ENCODE data around the gene TTC34.

The TTC34 gene

DNA sequence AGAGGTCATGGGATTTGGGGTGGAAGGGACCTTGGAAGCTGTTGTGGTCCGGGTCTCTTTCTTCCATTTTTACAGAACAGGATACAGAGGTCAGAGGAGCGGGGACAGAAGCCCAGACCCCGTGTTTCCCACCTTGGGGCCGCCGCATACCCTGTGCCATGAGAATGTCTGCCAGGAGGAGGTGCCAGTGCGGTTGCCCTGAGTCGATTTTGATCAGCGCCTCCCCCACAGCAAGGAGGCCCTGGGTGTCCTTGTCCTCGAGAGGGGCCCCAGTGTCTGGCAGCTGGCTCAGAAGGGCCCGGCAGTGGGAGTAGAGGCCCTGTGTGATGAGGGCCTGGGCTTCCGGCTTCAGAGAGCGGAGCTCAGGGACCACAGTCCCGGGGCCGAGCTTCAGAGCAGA lies 156.3 kb downstream of the TTC34 start:
- TF ChIP-seq, protein P1, sequence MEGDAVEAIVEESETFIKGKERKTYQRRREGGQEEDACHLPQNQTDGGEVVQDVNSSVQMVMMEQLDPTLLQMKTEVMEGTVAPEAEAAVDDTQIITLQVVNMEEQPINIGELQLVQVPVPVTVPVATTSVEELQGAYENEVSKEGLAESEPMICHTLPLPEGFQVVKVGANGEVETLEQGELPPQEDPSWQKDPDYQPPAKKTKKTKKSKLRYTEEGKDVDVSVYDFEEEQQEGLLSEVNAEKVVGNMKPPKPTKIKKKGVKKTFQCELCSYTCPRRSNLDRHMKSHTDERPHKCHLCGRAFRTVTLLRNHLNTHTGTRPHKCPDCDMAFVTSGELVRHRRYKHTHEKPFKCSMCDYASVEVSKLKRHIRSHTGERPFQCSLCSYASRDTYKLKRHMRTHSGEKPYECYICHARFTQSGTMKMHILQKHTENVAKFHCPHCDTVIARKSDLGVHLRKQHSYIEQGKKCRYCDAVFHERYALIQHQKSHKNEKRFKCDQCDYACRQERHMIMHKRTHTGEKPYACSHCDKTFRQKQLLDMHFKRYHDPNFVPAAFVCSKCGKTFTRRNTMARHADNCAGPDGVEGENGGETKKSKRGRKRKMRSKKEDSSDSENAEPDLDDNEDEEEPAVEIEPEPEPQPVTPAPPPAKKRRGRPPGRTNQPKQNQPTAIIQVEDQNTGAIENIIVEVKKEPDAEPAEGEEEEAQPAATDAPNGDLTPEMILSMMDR (IDR thresholded peaks at IDR 0.05; ENCODE audit: control insufficient read depth, insufficient read depth, low read depth, low read length, missing control alignments): no peak
- no peak for DNase-seq (ENCODE audit: low read depth)
- H3K4me3 ChIP-seq (ENCODE audit: control insufficient read depth, low read depth, low read length): no peak overlapping the region

DNA sequence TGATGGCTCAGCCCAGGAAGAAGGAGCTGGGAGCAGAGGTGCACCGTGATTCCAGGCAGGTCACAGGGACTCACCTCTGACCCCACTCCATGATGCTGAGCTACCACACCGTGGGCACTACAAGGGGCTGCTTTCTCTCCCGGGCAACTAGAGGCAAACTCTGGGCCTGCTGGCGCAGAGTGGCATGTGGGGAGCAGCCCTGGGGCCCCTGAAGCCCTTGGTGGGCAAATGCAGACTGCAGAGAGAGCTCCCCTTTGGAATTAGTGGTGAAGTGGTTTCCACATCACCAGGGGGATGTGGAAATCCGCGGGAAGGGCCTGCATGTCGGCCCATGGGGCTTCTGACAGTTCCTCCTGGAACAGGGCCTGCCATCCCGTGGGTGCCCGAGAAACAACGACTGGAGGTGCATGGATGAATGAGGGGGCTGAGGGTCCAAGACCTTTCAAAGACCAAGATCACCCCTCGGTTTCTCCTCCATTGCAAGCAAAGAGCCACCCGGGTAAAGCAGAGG lies 156.8 kb downstream of the TTC34 start:
- no peak for DNase-seq (ENCODE audit: low read depth)
- TF ChIP-seq, protein P1 (IDR thresholded peaks at IDR 0.05; ENCODE audit: control insufficient read depth, insufficient read depth, low read depth, low read length, missing control alignments): no peak

DNA sequence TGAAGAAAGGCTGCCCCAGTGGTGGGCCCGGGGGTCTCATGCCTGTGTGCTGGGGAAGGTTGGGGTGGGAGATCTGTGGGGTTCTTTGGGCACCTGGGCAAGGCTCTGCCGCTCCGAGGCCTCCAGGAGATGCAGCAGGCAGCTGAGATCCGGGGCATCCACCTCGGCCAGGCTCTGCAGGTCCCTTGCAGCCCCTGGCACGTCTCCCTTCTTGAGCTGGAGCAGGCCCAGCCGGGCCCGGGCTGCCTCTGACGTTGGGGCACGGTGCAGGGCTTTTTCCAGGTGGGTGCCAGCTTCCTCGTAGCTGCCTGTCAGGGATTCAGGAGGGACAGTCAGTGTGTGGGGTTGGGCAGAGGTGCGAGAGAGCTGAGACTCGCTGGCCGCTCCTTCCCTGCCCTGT lies 157.3 kb downstream of the TTC34 start:
- no peak overlapping the region for H3K4me3 ChIP-seq (ENCODE audit: control insufficient read depth, low read depth, low read length)
- TF ChIP-seq, protein P1 (IDR thresholded peaks at IDR 0.05; ENCODE audit: control insufficient read depth, insufficient read depth, low read depth, low read length, missing control alignments): no peak
- no peak for DNase-seq (ENCODE audit: low read depth)

More for the DNA sequence above, 156.8 kb downstream of the TTC34 start:
- H3K4me3 ChIP-seq (ENCODE audit: control insufficient read depth, low read depth, low read length): no peak overlapping the region

DNA sequence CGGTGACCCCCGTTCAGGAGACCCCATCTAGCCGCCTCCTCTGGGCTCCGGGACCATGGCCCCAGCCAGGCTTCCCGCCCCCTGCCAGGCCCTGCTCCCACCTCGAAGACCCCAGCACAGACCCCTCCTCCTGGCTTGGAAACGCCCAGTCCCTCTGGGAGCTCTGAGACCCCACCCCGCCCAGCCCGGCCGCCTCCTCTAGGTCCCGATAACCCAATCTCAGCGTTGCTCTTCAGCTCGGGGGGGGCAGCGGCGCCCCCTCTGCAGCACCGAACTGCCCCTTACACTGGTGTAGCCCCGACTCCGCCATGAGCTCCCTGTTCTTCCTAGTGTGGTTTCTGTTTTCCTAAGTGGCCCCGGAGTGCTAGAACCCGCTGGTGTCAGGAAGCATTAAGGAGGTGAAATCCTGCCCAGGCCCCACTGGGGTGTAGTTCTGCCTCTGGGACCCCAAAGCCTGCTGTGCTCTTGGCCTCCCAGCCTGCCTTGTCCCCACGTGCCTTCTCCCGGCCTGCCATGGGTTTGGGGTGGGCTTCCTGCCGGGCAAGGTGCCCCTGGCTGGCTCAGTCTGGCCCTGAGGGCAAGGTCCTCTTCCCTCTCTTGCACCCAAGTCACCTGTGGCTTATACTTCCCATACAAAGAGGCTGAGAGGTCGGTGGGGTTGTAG lies 157.9 kb downstream of the TTC34 start:
- no peak for DNase-seq (ENCODE audit: low read depth)
- H3K4me3 ChIP-seq (ENCODE audit: control insufficient read depth, low read depth, low read length): peak overlapping the region; percentile 73
- TF ChIP-seq, protein P1 (IDR thresholded peaks at IDR 0.05; ENCODE audit: control insufficient read depth, insufficient read depth, low read depth, low read length, missing control alignments): no peak

DNA sequence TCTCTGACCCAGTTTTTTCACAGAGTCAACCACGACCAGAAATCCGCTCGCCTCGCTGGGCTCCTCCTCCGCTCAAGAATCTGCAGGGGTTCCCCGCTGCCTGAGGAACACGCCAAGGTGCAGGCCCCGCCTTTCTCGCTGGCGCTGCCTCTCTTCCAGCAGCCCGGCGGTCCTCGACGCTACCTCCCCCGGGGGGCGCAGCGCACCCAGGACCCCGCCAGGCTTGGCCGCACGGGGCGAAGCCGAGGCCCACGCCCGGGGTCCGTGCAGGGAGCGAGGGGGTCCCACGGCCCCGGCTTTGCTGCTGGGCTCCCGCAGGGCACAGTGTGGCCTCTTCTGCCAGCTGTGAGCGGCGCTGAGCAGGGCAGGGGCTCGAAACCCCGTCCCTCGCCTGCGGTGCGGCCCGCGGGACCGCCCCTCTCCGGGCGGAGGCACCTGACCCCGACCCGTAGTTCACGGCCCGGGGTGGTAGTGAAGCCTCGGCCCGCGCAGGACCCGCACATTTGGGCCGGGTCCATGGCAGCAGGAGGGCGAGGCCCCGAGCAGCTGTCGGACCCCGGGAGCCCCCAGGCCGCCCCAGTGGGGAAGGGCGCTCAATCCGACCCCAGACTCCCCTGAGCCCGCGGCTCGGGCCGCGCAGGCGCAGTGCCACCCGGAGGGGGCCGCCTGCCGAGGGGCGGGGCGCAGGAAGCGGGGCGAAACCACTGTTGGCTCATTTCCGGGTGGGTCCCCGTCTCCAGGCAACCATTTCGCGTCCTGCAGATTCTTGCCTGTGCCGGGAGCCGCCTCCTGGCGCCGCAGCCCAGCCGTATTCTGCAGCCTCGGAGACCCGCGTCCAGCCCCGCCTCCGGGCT lies 158.7 kb downstream of the TTC34 start:
- peak overlapping the region; percentile 73 for H3K4me3 ChIP-seq (ENCODE audit: control insufficient read depth, low read depth, low read length)
- DNase-seq (ENCODE audit: low read depth): peak; percentile 52
- TF ChIP-seq, protein P1 (IDR thresholded peaks at IDR 0.05; ENCODE audit: control insufficient read depth, insufficient read depth, low read depth, low read length, missing control alignments): no peak

DNA sequence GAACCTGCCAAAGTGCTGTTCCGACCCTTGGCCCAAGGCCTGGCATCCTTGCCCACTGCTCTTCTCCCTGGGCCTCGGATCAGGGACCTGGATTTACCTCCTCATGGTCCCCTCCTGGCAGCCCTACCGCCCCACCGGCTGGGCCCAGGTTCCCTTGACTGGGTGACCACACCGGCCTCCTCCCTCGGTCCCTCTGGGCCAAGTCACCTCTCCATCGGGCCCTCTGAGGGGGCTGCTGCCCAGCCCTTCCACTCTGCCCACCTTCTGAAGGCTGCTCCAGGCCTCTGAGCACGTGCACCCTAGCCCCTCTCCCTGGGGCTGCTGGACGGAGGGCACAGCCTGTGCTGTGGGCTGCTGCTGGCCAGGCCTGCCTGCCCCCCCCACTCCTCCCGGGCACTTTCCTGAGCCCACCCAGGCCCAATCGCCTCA lies 159.3 kb downstream of the TTC34 start:
- DNase-seq (ENCODE audit: low read depth): no peak
- TF ChIP-seq, protein P1 (IDR thresholded peaks at IDR 0.05; ENCODE audit: control insufficient read depth, insufficient read depth, low read depth, low read length, missing control alignments): no peak
- peak overlapping the region; percentile 73 for H3K4me3 ChIP-seq (ENCODE audit: control insufficient read depth, low read depth, low read length)
